Activated CD4-positive, alpha-beta T cell treated with anti-CD3 and anti-CD28 coated beads for 36 hours (primary cell): ENCODE results near the gene PPT1. TPM values are rescaled to one million over a fixed set of nuclear protein-coding genes. Genes with fewer than 3 reads are reported as not detected.

Experiments
- ATAC-seq: fragments of 200-7000 bp; cut with Tn5 transposase; one replicate; pipeline ENCODE4 v1.10.0; 2021; ENCODE audit warnings: mild to moderate bottlenecking, moderate library complexity
- CTCF ChIA-PET: fragments of 350-600 bp; sonication (Branson Sonifier 250); formaldehyde crosslinking; loops from one replicate; lab custom pipeline; 2021; ENCODE audit warnings: antibody characterized with exemption; lab: Charles Lee
- POLR2A ChIA-PET: fragments of 350-600 bp; sonication (Branson Sonifier 250); formaldehyde crosslinking; loops from one replicate; lab custom pipeline; 2021; ENCODE audit warnings: antibody characterized with exemption, inconsistent platforms; lab: Charles Lee
- DNase-seq: peaks from one replicate; pipeline ENCODE4 v3.0.0-alpha.2; 2020
- H3K27ac Mint-ChIP-seq: one replicate; pipeline ENCODE4 v1.8.0; 2021; ENCODE audit warnings: mixed read lengths
- H3K27me3 Mint-ChIP-seq: one replicate; pipeline ENCODE4 v1.8.0; 2021; ENCODE audit warnings: mixed read lengths
- H3K36me3 Mint-ChIP-seq: one replicate; pipeline ENCODE4 v1.8.0; 2021; ENCODE audit warnings: low read depth, mixed read lengths
- H3K4me1 Mint-ChIP-seq: one replicate; pipeline ENCODE4 v1.8.0; 2021; ENCODE audit warnings: mixed read lengths
- H3K4me3 Mint-ChIP-seq: one replicate; pipeline ENCODE4 v1.8.0; 2021; ENCODE audit warnings: mild to moderate bottlenecking, moderate library complexity, mixed read lengths
- H3K9me3 Mint-ChIP-seq: one replicate; pipeline ENCODE4 v1.8.0; 2021; ENCODE audit warnings: low read depth, mixed read lengths
- intact Hi-C, 2 experiments: fragments of 100-400 bp; cut with DNase I in 1 of 2; cut with micrococcal nuclease in 1 of 2; formaldehyde crosslinking; loops; one replicate each; pipeline versions ENCODE4 v1.14.2 to v1.15.1; 2022 to 2024; cut with DNase I, micrococcal nuclease
- total RNA-seq, 2 experiments: library from RNA; stranded (reverse); gene quantifications; one replicate each; pipeline ENCODE4 v1.2.3, GENCODE V29; 2021

The PPT1 gene
- total RNA-seq, 2 experiments from 2014 or later, result 75.4 to 77.4 TPM

DNA sequence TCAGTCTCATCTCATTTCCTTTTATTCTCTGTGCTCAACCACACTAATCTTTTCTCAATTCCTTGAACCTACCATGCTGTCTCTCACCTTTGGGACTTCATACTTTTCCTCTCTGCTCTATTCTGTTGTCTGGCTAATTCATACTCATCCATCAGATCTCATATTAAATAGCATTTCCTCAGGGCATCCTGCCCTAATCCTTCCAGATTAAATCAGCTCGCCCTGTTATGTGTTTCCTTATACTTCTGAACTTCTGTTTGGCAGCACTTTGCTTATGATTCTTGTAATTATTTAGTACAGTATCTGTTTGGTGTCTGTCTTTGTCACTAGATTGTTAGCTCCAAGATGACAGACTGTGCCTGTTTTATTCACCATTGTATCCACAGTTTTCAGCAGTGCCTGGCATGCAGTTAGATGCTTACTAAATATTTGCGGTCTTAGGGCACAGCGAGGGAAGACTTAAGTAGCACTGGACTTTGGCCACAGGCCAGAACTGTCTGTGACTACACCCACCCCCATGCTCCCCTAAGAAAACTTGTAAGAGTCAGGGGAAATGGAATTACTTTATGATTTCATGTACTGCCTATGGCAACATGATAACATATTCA is 66.4 kb downstream of the PPT1 start:
- intact Hi-C loops, result loop anchor here in 1 of 2 experiments (2.0 kb wide), 1 partner anchor 112 kb away; no protein-coding TSS in a partner anchor
- H3K27ac Mint-ChIP-seq, result no peak overlapping the region
- no peaks in the 10 kb centered on the region for H3K9me3 Mint-ChIP-seq
- DNase-seq (no peak), ATAC-seq (no peak)
- no peak overlapping the region for H3K4me3 Mint-ChIP-seq
- POLR2A ChIA-PET, result no interaction called here
- H3K4me1 Mint-ChIP-seq, result peaks cover 28% of the 10 kb centered on the region
- H3K36me3 Mint-ChIP-seq, result no peaks in the 10 kb centered on the region
- CTCF ChIA-PET, result interaction anchor here (2.0 kb wide), 1 partner anchor 9 kb away, joined by 5 read pairs; the partner anchor contains the start of gene CAP1
- H3K27me3 Mint-ChIP-seq, result no peaks in the 10 kb centered on the region

DNA sequence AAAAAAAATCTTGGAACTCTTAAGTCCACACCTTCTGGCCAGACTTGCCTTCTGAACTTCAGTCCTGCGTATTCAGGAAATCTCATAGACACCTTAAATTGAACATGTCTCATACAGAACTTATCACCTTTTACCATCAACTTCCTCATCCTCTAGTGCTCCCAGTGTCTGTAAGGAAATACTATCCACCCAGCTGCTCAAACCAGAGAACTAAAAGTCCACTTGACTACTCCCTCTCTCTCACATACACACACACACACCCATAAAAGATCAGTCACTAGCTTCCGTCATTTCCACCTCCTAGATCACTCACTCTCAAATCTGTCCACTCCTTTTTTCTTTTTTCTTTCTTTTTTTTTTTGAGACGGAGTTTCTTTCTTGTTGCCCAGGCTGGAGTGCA is 67.4 kb downstream of the PPT1 start:
- ChIA-PET POLR2A (interaction anchor here (0.8 kb wide), 1 partner anchor 10 kb away, joined by 7 read pairs; no protein-coding TSS in a partner anchor), CTCF (interaction anchor here (0.7 to 1.3 kb wide), 4 partner anchors 17 to 810 kb away, joined by 3 to 5 read pairs (median 4); no protein-coding TSS in a partner anchor)
- peaks cover 20% of the 10 kb centered on the region for H3K4me1 Mint-ChIP-seq
- no peak overlapping the region for H3K4me3 Mint-ChIP-seq
- no peaks in the 10 kb centered on the region for H3K36me3 Mint-ChIP-seq
- no peaks in the 10 kb centered on the region for H3K27me3 Mint-ChIP-seq
- intact Hi-C loops, result loop anchor here in 1 of 2 experiments (2.0 kb wide), 1 partner anchor 111 kb away; no protein-coding TSS in a partner anchor
- no peak overlapping the region for H3K27ac Mint-ChIP-seq
- DNase-seq (no peak), ATAC-seq (peak; percentile 16)
- no peaks in the 10 kb centered on the region for H3K9me3 Mint-ChIP-seq

DNA sequence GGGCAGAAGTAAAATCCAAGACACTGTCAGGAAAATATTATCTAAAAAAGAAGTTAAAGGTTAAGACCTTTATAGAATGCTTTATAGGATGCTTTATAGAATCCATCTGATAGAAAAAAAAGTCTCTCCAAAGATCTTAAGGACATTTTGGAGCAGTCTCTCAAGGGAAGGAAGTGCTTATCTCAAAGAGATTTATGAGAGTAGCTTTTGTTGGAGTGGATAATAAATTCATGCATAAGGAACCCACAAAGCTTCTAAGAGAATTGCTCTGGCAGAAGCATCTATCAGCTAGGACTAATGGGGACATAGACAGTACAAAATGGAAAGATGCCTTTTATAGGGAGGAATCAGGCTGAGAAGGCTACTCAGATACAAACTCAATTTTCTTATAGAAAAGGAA is 69.4 kb downstream of the PPT1 start:
- peaks cover 4% of the 10 kb centered on the region for H3K9me3 Mint-ChIP-seq
- DNase-seq (no peak), ATAC-seq (no peak)
- no peak overlapping the region for H3K4me3 Mint-ChIP-seq
- ChIA-PET CTCF (interaction anchor here (0.6 to 1.4 kb wide), 3 partner anchors 9 to 104 kb away, joined by 3 to 4 read pairs (median 4); no protein-coding TSS in a partner anchor), POLR2A (no interaction called here)
- peaks cover 2% of the 10 kb centered on the region for H3K27me3 Mint-ChIP-seq
- H3K4me1 Mint-ChIP-seq, result peaks cover 10% of the 10 kb centered on the region
- intact Hi-C loops, result no loop called here
- H3K27ac Mint-ChIP-seq, result no peak overlapping the region
- no peaks in the 10 kb centered on the region for H3K36me3 Mint-ChIP-seq

- Mint-ChIP-seq H3K36me3 (no peaks in the 10 kb centered on the region), H3K27me3 (peaks cover 2% of the 10 kb centered on the region), H3K4me1 (peaks cover 2% of the 10 kb centered on the region), H3K9me3 (peaks cover 4% of the 10 kb centered on the region), H3K27ac (no peak overlapping the region), H3K4me3 (no peak overlapping the region)
- POLR2A ChIA-PET, result no interaction called here
- DNase-seq (no peak), ATAC-seq (no peak)
- intact Hi-C loops, result no loop called here
- CTCF ChIA-PET, result interaction anchor here (0.6 kb wide), 1 partner anchor 99 kb away, joined by 3 read pairs; no protein-coding TSS in a partner anchor
Observed at GRCh38 chr1:40024671-40025070, 72.4 kb downstream of the PPT1 start.

DNA sequence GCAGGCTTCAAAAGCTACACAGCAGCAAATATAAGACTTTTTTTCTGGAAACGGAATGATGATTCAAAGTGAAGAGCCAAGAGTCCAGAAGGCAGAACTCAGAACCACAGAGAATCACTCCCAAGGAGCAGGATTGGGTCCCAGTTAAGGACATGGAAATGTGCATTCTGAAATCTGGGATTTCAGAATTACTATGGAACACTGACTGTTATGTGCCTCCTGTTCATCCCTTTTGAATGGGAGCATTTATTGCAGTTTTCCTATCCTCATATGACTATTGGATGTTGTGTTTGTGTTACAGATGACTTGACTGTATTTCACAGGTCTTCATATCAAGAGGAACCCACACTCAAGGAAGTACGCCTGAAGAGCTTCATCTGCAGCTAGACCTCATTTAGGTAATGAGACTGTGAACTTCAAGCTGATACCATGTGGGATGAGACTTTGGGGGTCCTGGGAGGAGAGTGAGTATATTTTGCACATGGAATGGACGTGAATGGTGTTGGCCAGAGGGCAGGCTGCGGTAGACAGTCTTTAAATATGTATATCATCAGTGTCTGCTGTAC is 73.6 kb downstream of the PPT1 start:
- Mint-ChIP-seq H3K27ac (no peak overlapping the region), H3K4me3 (no peak overlapping the region), H3K9me3 (peaks cover 4% of the 10 kb centered on the region), H3K27me3 (peaks cover 2% of the 10 kb centered on the region), H3K4me1 (no peaks in the 10 kb centered on the region), H3K36me3 (no peaks in the 10 kb centered on the region)
- ChIA-PET CTCF (no interaction called here), POLR2A (interaction anchor here (0.6 kb wide), 1 partner anchor 52 kb away, joined by 3 read pairs; no protein-coding TSS in a partner anchor)
- intact Hi-C loops, result no loop called here
- ATAC-seq (no peak), DNase-seq (no peak)

Other genes starting within 250 kb of the PPT1 start
- gene TRIT1, start 213.7 kb downstream of the PPT1 start, total RNA-seq, result 10 to 100 TPM; 31.4 to 51.7 TPM
- gene MYCL, start 195.3 kb downstream of the PPT1 start, total RNA-seq, result under 1 TPM; 0.11 to 0.16 TPM
- 10 to 100 TPM in 1 of 2 experiments, 1 to 10 TPM in 1; 8.8 to 12.8 TPM for gene MFSD2A, start 142.1 kb downstream of the PPT1 start, total RNA-seq
- gene CAP1, start 56.5 kb downstream of the PPT1 start, total RNA-seq, result 100 to 1,000 TPM; 527 to 553 TPM
- 10 to 100 TPM; 20.1 to 20.9 TPM for gene RLF, start 64.1 kb upstream of the PPT1 start, total RNA-seq
- not detected for gene TMCO2, start 150.7 kb upstream of the PPT1 start, total RNA-seq
- gene ZMPSTE24, start 161.0 kb upstream of the PPT1 start, total RNA-seq, result 10 to 100 TPM; 20.7 to 23.0 TPM
- 1 to 10 TPM; 2.5 to 3.0 TPM for gene COL9A2, start 220.0 kb upstream of the PPT1 start, total RNA-seq